Esophagus muscularis mucosa (tissue), 3 donors: Measurements from ENCODE around the gene RP9.

Experiments used
- EP300 ChIP-seq: sonication (generic); formaldehyde crosslinking; IDR thresholded peaks from one replicate; pipeline ENCODE4 v1.6.1; 2017; ENCODE audit warnings: antibody characterized with exemption
- POLR2AphosphoS5 ChIP-seq, 2 donors: sonication (generic); formaldehyde crosslinking; IDR thresholded peaks; one replicate each; pipeline ENCODE4 v1.6.1; 2017; ENCODE audit warnings: antibody characterized with exemption in 2 of 2

GRCh38 chr7:33087858-33088257, 21.3 kb downstream of the RP9 start:
- TF ChIP-seq EP300 = no peak
- no peak for TF ChIP-seq POLR2AphosphoS5 (IDR thresholded peaks at IDR 0.05)
